Right cardiac atrium (tissue), 5 donors: ENCODE measurements around the gene CHD8. TPM values are rescaled to one million over a fixed set of nuclear protein-coding genes. Genes with fewer than 3 reads are reported as not detected.

Experiments
- polyA plus RNA-seq: library from polyadenylated mRNA; stranded (reverse); fragments of 200-250 nt; gene quantifications from one replicate; pipeline ENCODE4 v1.2.3, GENCODE V29; 2013
- total RNA-seq, 4 donors: library from RNA; stranded (reverse); fragmentation: NEBNext Ultra II Directional; extraction: Animal tissue kit (Norgen Biotek cat#: 25700); gene quantifications; one replicate each; pipeline ENCODE4 v1.2.1, GENCODE V29; 2021
- donor health status: healthy with polysubstance abuse.
- donor health status: DM: no; HTN: yes; CAD: no.
- donor health status: DM: no; HTN: no; CAD: no.
- donor health status: DM: no; HTN: yes; CAD: no; lungs with severe emphysema.
- donor health status: DM: yes; HTN: yes; CAD: no.

The CHD8 gene
- total and polyA plus RNA-seq, 5 donors: 21.0 to 40.6 (median 39.7) TPM

Other genes with a start within 250 kb of the CHD8 start
- gene HNRNPC, start 186.7 kb downstream of the CHD8 start, total RNA-seq: 100 to 1,000 TPM; 241 to 308 (median 289) TPM
- gene HNRNPC, start 186.7 kb downstream of the CHD8 start, polyA plus RNA-seq: 334 TPM
- gene RPGRIP1, start 176.0 kb downstream of the CHD8 start, total RNA-seq: 1 to 10 TPM in 1 of 4 donors, under 1 TPM in 3; 0.20 to 1.0 (median 0.61) TPM
- gene RPGRIP1, start 176.0 kb downstream of the CHD8 start, polyA plus RNA-seq: 0.27 TPM
- gene SUPT16H, start 72.1 kb downstream of the CHD8 start, total RNA-seq: 10 to 100 TPM; 33.7 to 38.7 (median 35.0) TPM
- 27.4 TPM for gene SUPT16H, start 72.1 kb downstream of the CHD8 start, polyA plus RNA-seq
- 10 to 100 TPM; 22.5 to 25.7 (median 24.5) TPM for gene RAB2B, start 20.8 kb upstream of the CHD8 start, total RNA-seq
- 15.3 TPM for gene RAB2B, start 20.8 kb upstream of the CHD8 start, polyA plus RNA-seq
- gene TOX4, start 21.1 kb upstream of the CHD8 start, total RNA-seq: 10 to 100 TPM; 66.0 to 82.2 (median 75.2) TPM
- 20.0 TPM for gene TOX4, start 21.1 kb upstream of the CHD8 start, polyA plus RNA-seq
- gene METTL3, start 55.2 kb upstream of the CHD8 start, total RNA-seq: 10 to 100 TPM; 25.8 to 30.3 (median 28.1) TPM
- 25.5 TPM for gene METTL3, start 55.2 kb upstream of the CHD8 start, polyA plus RNA-seq
- 10 to 100 TPM in 3 of 4 donors, 1 to 10 TPM in 1; 6.8 to 16.1 (median 12.0) TPM for gene SALL2, start 70.2 kb upstream of the CHD8 start, total RNA-seq
- 4.0 TPM for gene SALL2, start 70.2 kb upstream of the CHD8 start, polyA plus RNA-seq
- not detected for gene OR10G3, start 124.0 kb upstream of the CHD8 start, total RNA-seq
- not detected for gene OR10G3, start 124.0 kb upstream of the CHD8 start, polyA plus RNA-seq
- not detected for gene OR10G2, start 178.8 kb upstream of the CHD8 start, total RNA-seq
- gene OR10G2, start 178.8 kb upstream of the CHD8 start, polyA plus RNA-seq: not detected
- not detected for gene OR4E2, start 197.7 kb upstream of the CHD8 start, total RNA-seq
- not detected for gene OR4E2, start 197.7 kb upstream of the CHD8 start, polyA plus RNA-seq
- not detected for gene OR4E1, start 217.7 kb upstream of the CHD8 start, total RNA-seq
- gene OR4E1, start 217.7 kb upstream of the CHD8 start, polyA plus RNA-seq: not detected